Measurements from ENCODE around the gene RNF212.
"Not testable (repeated sequence)": the region's sequence is repeated elsewhere in the genome, so short reads cannot be mapped to it uniquely, and the experiment has no call there.

The RNF212 gene

DNA sequence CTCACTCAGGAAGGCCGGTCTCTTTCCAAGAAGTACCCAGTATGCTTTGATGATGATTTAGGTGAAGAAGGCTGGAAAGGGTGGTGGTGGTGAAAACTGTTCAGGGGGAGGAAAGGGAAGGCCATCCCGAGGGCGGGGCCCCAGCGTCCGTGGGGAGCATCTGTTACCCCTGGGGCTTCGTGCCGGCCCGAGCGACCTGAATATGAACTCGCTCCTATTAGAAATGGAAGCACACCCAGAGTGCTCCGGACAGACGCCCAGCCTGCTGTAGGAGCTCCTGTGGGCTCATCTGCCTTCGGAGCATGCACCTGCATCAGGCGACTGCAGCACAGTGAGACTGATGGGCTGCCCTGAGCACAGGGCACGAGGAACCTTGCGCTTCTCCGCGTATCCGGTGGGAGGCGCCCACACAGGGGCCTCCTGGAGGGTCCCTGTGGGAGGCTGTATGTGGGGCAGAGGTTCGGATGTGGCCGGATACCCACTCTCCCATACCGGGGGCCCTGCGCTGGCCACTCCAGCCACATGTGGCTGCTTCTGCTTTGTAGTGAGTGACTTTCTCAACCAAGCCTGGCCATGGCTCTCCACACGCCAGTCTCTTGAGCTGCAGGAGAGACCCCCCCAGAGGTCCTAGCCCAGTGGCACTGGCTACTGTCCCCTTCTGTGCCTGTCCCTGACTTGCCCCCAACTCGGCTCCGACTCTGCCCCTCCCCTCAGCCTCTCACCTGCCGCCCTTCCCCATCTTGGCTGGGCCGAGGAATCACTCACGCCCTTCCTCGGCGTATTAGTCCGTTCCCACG, 65.2 kb downstream of the RNF212 start:
- no peak for DNase-seq

DNA sequence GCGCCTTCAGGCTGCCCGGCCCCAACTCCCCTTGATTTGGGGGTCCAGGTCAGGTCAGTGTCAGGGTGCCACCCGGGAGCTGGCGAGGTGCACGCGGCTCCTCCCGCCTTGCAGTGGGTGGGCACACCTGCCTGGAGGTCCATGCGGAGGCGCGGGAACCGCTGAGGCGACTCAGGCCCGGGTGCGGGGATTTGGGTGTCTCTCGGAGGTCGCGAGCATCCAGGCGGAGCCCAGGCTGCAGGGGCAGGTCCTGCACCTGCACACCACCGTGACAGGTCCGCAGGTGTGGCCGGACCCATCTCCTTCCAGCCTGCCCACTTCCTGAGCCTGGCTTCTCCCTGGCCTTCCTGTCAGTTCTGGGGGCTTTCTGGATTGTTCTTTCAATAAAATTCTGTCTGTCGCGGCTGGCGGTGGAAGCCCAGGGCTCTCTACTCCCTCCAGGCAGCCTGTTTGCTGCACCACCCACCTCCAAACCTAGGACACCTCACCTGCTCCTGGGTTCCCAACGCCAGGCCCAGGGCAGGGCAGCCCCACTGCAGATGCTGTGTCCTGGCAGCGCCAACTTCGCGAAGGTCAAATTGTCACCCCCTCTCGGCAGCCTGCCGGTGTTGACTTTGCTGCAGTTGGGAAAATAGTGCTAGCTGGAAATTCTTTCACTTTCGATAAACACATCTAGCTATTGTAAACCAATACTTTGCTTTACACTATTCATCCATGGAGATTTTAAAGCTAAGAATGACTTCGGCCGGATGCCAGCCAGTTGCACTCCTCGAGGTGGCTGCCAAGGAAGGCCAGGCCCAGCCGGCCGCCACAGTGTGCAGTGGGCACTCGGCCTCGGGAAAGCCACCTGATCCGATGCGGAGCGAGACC, 66.0 kb downstream of the RNF212 start:
- no peak for DNase-seq

DNA sequence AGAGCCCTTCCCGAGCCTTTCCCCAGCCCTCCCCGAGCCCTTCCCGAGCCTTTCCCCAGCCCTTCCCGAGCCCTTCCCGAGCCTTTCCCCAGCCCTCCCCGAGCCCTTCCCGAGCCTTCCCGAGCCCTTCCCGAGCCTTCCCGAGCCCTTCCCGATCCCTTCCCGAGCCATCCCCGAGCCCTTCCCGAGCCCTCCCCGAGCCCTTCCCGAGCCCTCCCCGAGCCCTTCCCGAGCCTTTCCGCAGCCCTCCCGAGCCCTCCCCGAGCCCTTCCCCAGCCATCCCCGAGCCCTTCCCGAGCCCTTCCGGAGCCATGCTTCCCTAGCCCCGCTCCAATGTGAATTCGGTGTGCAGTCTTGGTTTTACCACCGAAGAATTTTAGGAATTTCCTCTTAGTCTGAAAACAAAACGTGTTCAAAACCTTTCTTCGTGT, 66.8 kb downstream of the RNF212 start:
- DNase-seq, result not testable (repeated sequence)

DNA sequence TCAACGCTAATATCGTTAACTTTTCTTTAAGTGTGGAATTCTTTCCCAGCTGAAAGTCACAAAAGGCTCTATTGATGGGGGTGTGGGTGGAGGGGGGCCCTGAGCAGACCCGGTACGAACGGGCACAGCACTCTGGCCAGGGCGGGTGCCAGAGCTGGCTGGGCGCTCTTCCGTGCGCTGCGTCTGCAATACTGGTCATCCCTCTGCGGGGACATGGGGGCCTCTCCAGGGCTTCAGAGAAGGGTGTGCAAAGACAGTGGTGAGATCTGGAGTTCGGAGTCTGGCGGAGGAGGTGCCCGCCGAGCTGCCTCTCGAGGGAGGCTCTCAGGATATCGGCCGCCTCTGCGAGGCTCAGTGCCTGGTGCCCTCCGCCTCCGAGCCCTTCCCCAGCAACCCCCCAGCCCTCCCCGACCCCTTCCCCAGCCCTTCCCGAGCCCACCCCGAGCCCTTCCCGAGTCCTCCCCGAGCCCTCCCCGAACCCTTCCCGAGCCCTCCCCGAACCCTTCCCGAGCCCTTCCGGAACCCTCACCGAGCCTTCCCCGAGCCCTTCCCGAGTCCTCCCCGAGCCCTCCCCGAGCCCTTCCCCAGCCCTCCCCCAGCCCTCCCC, 67.7 kb downstream of the RNF212 start:
- DNase-seq, result no peak

DNA sequence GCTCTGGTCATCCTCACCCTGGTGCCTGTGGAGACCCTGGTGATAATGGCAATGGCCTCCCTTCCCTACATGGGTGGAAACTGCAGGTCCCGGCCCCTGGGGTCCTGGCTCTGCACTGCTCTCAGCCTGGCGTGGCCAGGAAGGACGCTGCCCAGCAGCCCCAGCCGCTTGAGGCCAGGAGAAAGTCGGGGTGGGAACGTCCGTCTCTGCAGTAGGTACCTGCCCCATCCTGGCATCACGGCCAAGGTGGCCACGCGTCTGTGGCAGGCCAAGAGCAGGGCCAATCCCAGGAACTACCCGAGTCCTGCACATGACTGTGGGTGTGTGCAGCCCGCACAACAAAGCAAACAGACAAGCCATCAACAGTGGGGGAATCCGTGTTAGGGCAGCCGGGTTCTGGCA, 68.2 kb downstream of the RNF212 start:
- no peak for DNase-seq

DNA sequence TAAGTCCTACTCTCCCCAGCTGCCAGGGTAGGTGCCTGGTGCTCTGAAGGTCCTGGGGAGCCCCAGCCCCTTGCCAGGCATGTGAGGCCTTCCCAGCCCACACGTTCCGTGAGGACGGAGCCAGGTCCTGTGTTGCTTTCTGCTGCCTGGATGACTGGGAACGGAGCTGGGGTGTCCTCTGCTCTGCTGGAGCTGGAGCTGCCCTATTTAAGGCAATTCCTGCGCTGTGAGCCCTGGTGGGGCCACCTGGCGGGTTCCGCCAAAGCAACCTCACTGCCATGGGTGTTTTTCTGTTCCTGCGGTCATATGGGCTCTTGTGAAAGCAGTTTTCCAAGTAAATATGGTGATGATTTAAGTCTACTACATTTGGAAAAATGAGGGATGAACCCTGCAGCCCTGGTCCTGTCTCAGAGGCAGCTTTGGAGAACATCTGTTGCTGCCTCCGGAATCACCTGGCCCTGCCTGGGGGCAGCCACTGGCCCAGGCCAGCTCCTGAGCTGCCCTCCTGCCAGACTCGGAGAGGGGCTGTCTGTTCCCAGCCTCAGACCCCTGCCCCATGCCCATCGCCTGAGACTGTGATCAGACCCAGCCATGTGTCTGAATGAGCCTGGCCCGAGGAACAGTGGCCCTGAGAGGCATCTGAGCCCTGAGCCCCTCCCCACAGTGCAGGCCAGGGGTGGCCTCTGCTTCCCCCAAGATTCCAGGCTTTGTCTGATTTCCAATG, 68.7 kb downstream of the RNF212 start:
- DNase-seq, result no peak

DNA sequence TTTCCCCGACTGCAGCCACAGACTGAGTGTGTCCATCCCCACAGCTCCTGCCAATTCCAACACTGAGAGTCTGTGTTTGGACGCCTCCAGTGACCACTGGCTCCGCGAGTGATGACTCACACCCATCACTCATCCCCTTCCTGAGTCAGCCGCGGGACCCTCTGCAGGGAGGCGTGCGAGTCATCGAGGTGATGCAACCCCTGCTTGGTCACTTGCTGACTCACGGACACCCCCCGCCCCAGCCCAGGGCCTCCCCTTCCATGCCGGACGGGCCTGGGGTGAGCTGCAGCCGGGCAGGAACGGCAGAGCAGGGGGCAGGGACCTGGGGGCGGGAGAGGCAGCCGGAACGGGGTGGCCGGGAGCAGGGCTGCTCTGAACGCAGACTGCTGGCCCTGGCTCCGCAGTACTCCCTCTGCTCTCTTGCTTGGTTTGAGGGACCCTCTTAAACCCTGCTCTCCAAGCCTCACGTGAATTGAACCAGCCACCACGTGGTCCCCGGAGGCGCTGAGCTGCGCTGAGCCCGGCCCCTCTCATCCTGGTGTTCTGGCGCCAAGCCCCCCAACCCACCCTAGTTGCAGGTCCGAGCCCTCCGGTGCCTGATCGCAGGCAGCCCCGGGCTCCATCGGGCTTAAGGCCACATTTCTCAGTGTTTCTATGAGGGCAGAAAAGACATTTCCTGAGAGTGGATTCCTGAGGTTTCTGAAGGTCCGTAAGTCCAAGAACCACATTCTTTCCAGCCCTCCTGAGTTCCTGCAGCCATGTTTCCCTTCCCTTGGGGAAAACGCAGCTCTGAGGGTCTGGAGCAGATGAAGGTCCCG, 69.5 kb downstream of the RNF212 start:
- DNase-seq, result no peak

DNA sequence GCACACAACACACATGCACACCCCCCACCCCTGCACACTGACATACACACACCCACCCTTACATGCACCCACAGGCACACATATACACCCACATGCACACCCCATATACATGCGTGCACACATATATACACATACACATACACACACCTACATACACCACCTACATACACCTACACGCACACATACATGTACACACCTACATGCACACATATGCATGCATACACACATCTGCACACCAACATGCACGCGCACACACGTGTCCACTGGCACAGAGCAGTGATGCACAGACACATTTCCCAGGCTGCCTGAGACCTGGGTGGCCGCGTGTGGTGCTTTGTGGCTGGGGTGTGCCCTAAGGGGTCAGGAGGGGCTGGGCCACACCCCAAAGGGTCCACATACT, 70.2 kb downstream of the RNF212 start:
- DNase-seq, result no peak

DNA sequence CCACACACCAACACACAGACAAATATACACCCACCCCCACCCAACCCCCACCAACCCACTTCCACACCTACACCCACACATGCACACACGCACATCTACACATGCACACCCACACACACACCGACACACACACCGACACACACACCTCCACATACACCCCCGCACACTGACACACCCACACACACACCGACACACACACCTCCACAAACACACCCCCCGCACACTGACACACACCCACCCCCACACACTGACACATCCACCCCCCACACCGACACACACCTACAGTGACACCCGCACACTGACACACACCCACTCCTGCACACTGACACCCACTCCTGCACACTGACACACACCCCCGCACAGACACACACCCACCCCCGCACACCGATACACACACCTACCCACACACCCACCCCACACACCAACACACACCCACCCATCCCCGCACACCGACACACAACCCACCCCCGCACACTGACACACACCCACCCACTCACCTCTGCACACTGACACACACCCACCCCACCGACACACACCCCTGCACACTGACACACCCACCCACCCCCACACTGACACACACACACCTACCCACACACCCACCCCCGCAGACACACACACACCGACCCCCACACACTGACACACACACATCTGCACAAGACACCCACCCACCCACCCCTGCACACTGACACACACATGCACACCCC, 70.9 kb downstream of the RNF212 start:
- no peak for DNase-seq

DNA sequence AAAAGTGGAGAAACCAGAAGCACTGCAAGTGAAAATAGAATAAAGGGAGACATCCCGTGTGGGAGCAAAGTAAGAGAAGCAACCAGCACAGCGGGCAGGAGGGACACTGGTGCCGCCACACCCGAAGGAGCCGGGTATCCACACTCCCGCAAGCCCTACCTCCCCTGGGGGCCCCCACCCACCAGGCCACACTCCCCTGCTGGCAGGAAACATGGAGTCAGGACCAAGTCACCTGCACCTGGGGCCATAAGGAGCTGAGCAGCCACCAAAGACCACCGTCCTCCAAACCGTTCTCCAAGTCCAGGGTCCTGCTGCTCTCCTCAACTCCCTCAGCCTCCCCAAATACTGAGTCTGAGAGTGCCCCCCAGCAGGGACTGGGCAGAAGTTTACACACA, 71.4 kb downstream of the RNF212 start:
- DNase-seq, result no peak

DNA sequence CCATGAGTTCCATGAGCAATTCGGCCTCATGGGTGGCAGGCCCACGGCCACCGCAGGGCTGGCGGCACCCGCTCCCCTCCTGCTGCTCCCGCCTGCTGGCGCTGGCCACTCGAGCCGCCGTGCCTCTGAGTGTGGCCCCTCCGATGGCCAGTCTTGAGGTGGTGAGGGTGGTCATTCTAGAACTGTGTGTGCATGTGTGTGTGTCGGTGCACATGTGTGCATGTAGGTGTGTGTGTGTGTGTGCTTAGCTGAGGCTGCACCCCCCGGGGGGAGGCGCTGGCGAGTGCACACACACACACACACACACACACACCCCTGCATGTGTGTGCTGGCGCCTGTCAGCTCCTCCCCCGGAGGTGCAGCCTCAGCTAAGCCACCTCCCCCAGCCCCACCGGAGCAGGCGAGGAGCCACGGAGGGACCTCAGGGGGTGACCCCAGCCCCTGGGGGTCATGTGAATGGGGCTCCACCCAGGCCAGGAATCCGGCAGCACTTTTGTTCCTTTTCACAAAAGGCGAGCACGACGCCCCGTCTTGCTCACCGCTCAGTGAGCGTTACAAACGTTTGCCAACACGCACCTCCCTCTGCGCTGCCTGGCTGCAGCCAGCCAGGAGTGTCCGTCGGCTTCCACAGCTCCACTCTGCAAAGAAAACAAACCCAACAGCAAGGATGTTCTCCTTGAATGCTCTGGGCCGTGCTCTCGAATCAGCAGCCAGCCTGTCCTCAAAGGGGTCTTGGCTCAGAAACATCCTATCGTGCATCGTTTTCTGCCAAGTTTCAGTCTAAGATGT, 72.0 kb downstream of the RNF212 start:
- DNase-seq, result no peak

DNA sequence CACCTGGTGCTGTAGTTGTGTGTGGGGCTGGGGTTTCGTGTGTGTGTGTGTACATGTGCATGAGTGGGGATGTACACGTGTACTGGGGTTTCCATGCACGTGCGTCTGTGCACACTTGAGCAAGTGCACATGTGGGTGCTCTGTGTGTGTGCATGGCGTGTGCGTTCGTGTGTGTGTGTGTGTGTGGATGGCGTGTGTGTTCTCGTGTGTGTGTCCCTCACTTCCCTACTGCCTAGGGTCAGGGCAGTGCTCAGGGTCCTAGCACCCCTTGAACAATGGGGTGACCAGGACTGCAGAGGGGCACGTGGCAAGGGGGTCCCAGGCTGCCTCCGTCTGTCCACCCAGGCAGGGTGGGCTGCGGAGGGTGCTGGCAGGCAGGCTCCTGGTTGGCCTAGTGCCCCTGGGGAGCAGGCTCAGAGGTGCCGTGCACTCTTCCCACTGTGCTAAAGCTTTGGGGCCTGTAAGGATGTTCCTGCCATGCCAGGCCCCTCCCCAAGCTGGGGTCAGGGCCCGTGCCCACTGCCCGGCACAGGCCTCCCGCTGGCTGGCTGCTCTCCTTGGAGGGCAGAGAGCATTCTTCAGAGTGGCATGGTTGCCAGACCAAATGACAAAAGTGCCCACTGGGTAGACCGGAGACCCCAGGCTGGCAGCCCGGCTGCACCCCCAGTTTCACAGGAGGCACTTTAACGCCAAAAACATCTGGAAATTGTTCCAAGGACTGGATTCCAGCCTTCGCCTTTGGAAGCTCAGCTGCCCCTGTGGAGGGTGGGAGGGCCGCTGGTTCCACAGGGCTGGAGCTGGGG, 72.8 kb downstream of the RNF212 start:
- DNase-seq, result no peak

DNA sequence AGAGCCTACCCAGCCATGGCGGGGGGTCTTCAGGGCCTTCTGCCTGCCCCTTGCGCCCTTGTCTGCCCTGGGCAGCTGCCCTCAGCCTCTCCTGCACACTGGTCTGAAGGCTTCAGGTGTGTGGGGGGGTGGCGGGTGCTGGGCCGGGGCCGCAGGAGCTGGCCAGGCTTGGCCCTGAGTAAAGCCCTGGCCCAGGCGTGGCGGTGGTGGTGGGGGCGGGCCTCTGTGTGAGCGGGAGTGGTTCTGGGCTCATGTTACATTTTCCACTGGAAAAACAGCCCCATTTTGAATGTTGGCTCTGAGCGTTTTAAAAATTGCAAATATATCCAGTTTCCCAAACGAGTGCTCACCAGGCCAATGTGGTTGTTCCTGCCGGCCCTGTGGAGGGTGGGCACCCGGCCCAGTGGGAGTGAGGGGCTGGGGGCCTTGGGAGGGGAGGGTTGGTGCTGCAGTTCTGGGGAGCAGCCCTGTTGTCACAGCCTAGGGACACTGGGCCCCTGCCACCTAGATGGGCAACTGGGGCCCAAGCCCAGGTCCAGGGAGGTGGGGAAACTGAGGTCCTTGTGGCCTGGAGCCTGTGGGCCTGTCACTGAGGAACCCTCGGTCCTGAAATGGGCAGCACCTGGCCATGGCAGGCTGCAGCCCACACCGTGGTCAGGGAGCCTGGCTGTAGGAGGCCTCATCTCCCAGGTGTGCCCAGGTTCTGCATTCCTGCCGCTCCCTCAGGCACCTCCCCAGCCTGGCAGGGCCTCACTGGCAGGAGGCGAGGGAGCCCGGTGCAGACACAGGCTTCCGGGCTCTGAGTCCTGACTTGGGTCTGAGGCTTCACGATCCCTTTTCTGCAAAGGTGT, 73.6 kb downstream of the RNF212 start:
- no peak for DNase-seq

DNA sequence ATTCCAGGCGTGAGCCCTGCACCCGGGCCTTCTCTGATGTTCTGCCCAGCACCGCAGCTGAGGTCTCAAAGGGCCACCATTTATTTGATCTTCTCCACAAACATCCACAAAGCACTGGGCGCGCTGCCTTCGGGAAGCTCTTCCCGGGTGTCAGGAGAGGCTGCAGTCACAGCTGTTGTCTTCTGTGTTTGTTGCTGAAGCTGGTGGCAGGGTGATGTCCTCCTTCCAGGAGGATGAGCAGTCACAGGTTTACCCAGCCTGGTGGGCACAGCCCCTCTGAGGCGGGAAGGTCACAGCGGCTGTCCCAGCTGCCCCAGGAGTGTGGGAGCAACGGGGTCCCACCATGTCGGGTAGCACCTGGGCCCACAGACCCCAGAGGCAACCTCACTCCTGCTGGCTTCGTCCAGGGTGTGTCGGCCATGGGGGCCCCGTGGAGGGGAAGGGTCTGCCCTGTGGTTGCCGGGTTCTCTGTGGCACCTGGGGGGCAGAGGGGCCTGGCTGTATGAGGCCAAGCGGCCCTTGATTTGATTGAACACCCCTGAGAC, 74.3 kb downstream of the RNF212 start:
- no peak for DNase-seq

DNA sequence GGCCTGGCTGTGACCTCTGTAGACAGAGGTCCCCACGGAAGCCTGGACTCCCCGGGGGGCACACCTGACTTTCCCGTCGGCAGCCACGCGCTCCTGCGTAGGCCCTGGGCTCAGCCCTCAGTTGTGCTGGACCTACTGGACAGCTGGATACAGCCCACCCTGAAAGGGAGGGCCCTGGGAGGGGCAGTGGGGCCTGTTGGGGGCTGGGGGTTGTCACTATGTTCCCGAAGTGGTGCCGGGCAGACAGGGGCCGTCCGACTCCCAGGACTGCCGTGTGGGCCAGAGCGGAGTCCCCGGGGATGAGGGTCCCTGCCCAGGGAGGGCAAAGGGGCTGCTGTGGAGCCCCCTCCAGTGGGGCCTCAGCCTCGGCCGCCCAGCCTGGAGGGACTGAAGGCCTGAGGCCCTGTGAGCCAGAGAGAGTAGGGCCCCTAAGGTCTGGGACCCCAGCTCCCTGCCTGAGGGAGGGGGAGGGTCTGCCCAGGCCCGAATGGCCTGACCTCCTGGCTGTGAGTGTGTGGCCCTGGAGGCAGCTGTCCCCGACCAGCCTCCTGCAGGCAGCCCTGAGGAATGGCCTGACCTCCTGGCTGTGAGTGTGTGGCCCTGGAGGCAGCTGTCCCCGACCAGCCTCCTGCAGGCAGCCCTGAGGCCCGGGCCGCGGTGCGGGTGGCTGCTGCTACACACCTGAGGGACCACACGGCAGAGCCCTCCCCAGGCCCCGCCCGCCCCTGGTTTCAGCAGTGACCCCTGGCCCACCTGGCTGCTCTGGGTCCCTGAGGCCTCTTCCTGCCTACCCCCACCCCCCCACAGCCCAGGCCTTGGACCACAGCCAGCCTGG, 76.2 kb downstream of the RNF212 start:
- DNase-seq, result no peak

DNA sequence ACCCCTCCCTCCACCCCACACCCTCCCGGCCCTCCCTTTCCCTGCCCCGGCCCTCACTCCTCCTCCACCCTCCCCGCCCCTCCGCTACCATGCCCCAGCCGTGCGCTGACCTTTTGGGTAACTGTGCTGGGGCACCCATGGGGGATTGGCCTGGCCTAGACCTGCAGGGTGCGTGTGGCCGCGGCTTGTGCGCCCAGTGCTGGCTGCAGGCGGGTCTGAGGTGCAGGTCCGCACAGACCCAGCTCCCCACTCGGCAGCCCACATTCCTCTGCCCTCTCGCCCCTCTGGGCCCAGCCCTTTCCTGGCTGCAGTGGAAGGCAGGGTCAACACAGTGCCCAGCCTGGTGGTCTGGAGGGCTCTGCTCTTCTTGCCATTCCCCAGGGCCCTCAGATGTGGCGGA, 77.3 kb downstream of the RNF212 start:
- DNase-seq, result no peak

DNA sequence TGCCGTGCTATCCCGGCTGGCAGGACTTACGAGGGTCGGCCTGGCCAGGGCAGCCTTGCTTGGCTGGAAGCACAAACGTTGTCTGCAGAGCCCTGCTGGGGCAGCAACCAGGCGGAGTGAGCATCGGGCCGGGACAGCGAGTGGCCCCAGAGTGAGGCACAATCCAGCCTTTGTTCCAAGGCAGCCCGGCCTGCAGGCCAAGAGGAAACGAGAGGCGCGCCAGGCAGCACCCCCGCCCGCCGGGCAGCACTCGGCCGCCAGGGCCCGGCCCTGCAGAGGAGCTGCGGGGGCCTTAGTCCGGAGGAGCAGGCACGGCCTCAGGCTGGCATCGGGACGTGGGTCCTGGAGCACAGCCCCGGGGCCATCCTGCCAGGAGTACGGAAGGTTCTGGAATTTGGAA, 77.9 kb downstream of the RNF212 start:
- no peak for DNase-seq

All from cerebellar nuclear complex (tissue), 1 donor.